Endothelial cell of umbilical vein (primary cell): Measurements from ENCODE around the gene CARMIL1. TPM values are rescaled to one million over a fixed set of nuclear protein-coding genes. Genes with fewer than 3 reads are reported as not detected.

Experiments
- BruUV-seq: library from RNA; stranded (reverse); fragments of 400-500 nt; replicated peaks from 2 replicates; lab custom pipeline; 2021; lab: Mats Ljungman, UMichigan
- CTCF ChIA-PET: fragments of 300-600, 350-600 bp; sonication (Branson Sonifier 250); formaldehyde crosslinking; loops from one replicate; lab custom pipeline; 2021; ENCODE audit warnings: antibody characterized with exemption, inconsistent platforms; lab: Charles Lee
- POLR2A ChIA-PET: fragments of 300-600, 350-600 bp; sonication (Branson Sonifier 250); formaldehyde crosslinking; loops from one replicate; lab custom pipeline; 2021; ENCODE audit warnings: antibody characterized with exemption, inconsistent platforms; lab: Charles Lee
- DNase-seq: peaks from one replicate; pipeline ENCODE4 v3.0.0-alpha.2; 2011; ENCODE audit warnings: low read depth, low spot score
- FAIRE-seq: peaks from 2 replicates; lab custom pipeline; 2011; peaks lifted over from hg19 to GRCh38; lab: Jason Lieb, UNC
- H2AFZ ChIP-seq: 2 replicates; pipeline ENCODE4 v1.6.0; 2012; ENCODE audit warnings: low read depth, low read length, control low read depth, inconsistent platforms
- H3K27ac ChIP-seq: 2 replicates; pipeline ENCODE4 v1.5.1; 2011; ENCODE audit warnings: low read depth, mild to moderate bottlenecking, control low read depth, low read length, moderate library complexity; ENCODE audit not compliant: insufficient read depth
- H3K27me3 ChIP-seq, 2 experiments: 2 replicates each; pipeline versions ENCODE4 v1.6.0 to v1.6.1; 2011; ENCODE audit warnings: low read length in 2 of 2, mixed read lengths in 1 of 2; ENCODE audit not compliant: control insufficient read depth in 2 of 2, insufficient read depth in 2 of 2
- H3K36me3 ChIP-seq, 2 experiments: 2 replicates in 1 of 2; 3 replicates in 1 of 2; pipeline ENCODE4 v1.5.1; 2011; ENCODE audit warnings: low read length in 2 of 2, mild to moderate bottlenecking in 1 of 2, moderate library complexity in 1 of 2; ENCODE audit not compliant: control insufficient read depth in 2 of 2, insufficient read depth in 2 of 2; ENCODE audit errors: extremely low read depth in 1 of 2
- H3K4me1 ChIP-seq: 3 replicates; pipeline ENCODE4 v1.5.1; 2011; ENCODE audit warnings: mild to moderate bottlenecking, low read length; ENCODE audit not compliant: control insufficient read depth, insufficient read depth; ENCODE audit errors: extremely low read depth
- H3K4me2 ChIP-seq: 2 replicates; pipeline ENCODE4 v1.6.1; 2011; ENCODE audit warnings: low read length, control low read depth, mixed read lengths; ENCODE audit not compliant: insufficient read depth
- H3K4me3 ChIP-seq, 3 experiments: fragments of 200-600 bp in 1 of 3; sonication (generic), shearing (Covaris generic) in 1 of 3; replicated peaks in 1 of 3; 2 replicates each; pipeline ENCODE4 v1.5.1; 2011 to 2016; ENCODE audit warnings: control low read depth in 3 of 3, low read length in 3 of 3, mild to moderate bottlenecking in 2 of 3, inconsistent platforms in 1 of 3, low read depth in 1 of 3, moderate library complexity in 1 of 3; ENCODE audit not compliant: insufficient read depth in 1 of 3
- H3K79me2 ChIP-seq: 2 replicates; pipeline ENCODE4 v1.6.0; 2012; ENCODE audit warnings: low read length, inconsistent platforms; ENCODE audit not compliant: control insufficient read depth, insufficient read depth
- H3K9ac ChIP-seq: replicated peaks from 2 replicates; pipeline ENCODE3; 2011; ENCODE audit warnings: low read length, control low read depth; ENCODE audit not compliant: insufficient read depth; ENCODE audit errors: extremely low read depth
- H3K9me1 ChIP-seq: replicated peaks from 3 replicates; pipeline ENCODE4 v1.6.0; 2011; ENCODE audit warnings: mild to moderate bottlenecking, low read length; ENCODE audit not compliant: control insufficient read depth, insufficient read depth; ENCODE audit errors: extremely low read depth
- H3K9me3 ChIP-seq: replicated peaks from 2 replicates; pipeline ENCODE4 v1.5.1; 2012; ENCODE audit warnings: low read length, inconsistent platforms; ENCODE audit not compliant: control insufficient read depth, insufficient read depth
- H4K20me1 ChIP-seq: replicated peaks from 2 replicates; pipeline ENCODE3; 2011; ENCODE audit warnings: mild to moderate bottlenecking, low read length; ENCODE audit not compliant: control insufficient read depth, insufficient read depth; ENCODE audit errors: extremely low read depth
- CTCF ChIP-seq, 2 donors: IDR thresholded peaks; 1 replicate in 1 of 2; 2 replicates in 1 of 2; pipeline ENCODE4 v1.5.1; 2011; ENCODE audit warnings: low read length in 2 of 2, mild to moderate bottlenecking in 2 of 2, moderate library complexity in 2 of 2, control low read depth in 1 of 2, inconsistent platforms in 1 of 2, low read depth in 1 of 2; ENCODE audit not compliant: insufficient read depth in 1 of 2; ENCODE audit errors: extremely low read depth in 1 of 2
- EZH2 ChIP-seq: IDR thresholded peaks from 2 replicates; pipeline ENCODE4 v1.6.1; 2012; ENCODE audit warnings: borderline replicate concordance, low read depth, mild to moderate bottlenecking, moderate library complexity, low read length, inconsistent platforms; ENCODE audit not compliant: severe bottlenecking
- FOS ChIP-seq: IDR thresholded peaks from 2 replicates; pipeline ENCODE4 v1.6.1; 2011; ENCODE audit warnings: mild to moderate bottlenecking, low read length, moderate library complexity, borderline replicate concordance; ENCODE audit not compliant: insufficient read depth
- GATA2 ChIP-seq: IDR thresholded peaks from 2 replicates; pipeline ENCODE4 v1.7.0; 2011; ENCODE audit warnings: low read depth, mild to moderate bottlenecking, moderate library complexity, mixed read lengths, low read length; ENCODE audit not compliant: insufficient read length, insufficient read depth
- JUN ChIP-seq: IDR thresholded peaks from 2 replicates; pipeline ENCODE4 v1.6.1; 2011; ENCODE audit warnings: borderline replicate concordance, low read depth; ENCODE audit not compliant: insufficient read length, insufficient read depth
- MAX ChIP-seq: IDR thresholded peaks from 2 replicates; pipeline ENCODE4 v1.6.1; 2011; ENCODE audit not compliant: insufficient read depth, insufficient read length
- MYC ChIP-seq: IDR thresholded peaks from one replicate; pipeline ENCODE4 v1.6.1; 2011; ENCODE audit warnings: mild to moderate bottlenecking, low read depth, low read length
- POLR2A ChIP-seq: IDR thresholded peaks from 2 replicates; pipeline ENCODE4 v1.6.1; 2012; ENCODE audit warnings: low read depth, mild to moderate bottlenecking, control low read depth, low read length
- POLR2AphosphoS5 ChIP-seq: IDR thresholded peaks from 2 replicates; pipeline ENCODE4 v1.6.1; 2012; ENCODE audit warnings: low read depth, mild to moderate bottlenecking, control low read depth, low read length, moderate library complexity; ENCODE audit not compliant: insufficient read depth
- dilution Hi-C: fragments of 300-500 bp; cut with MboI; formaldehyde crosslinking; loops from one replicate; pipeline ENCODE4 v1.15.0; 2019; ENCODE audit warnings: low sequenced_read_pairs; ENCODE audit not compliant: extremely low pct_ligation_motif_present
- intact Hi-C: fragments of 100-400 bp; cut with micrococcal nuclease; formaldehyde crosslinking; loops from one replicate; pipeline ENCODE4 v1.10.0; 2022
- polyA plus RNA-seq, 4 experiments: library from polyadenylated mRNA; depleted of rRNA in 3 of 4; stranded (reverse) in 3 of 4; unstranded in 1 of 4; fragments of >200 nt; gene quantifications; 2 replicates each; pipeline versions ENCODE4 v1.2.1 to v1.2.3, GENCODE V29; 2011 to 2012; ENCODE audit warnings: missing spikeins in 1 of 4
- total RNA-seq: library from RNA; stranded (reverse); gene quantifications from 2 replicates; pipeline ENCODE4 v1.2.3, GENCODE V29; 2021

The CARMIL1 gene
- total and polyA plus RNA-seq, 2 donors (not counting 3 experiments of a cell fraction or from before 2014, with no cell fraction given) = 1.3 to 8.7 TPM

- Histone ChIP-seq H2AFZ (no peak overlapping the region), H3K9me3 (no peaks in the 10 kb centered on the region), H4K20me1 (no peaks in the 10 kb centered on the region), H3K9me1 (no peaks in the 10 kb centered on the region), H3K27ac (no peak overlapping the region), H3K4me1 (peaks cover 11% of the 10 kb centered on the region), H3K4me2 (no peak overlapping the region), H3K27me3 (no peaks in the 10 kb centered on the region), H3K4me3 (no peak overlapping the region), H3K79me2 (no peaks in the 10 kb centered on the region), H3K36me3 (no peaks in the 10 kb centered on the region), H3K9ac (no peak overlapping the region)
- BruUV-seq = no TSS peak
- FAIRE-seq (no peak), DNase-seq (no peak)
- CTCF ChIA-PET = no interaction called here
- intact Hi-C loops = no loop called here
- dilution Hi-C loops = no loop called here
- no peak for TF ChIP-seq MAX
- no peak for TF ChIP-seq GATA2
- TF ChIP-seq MYC = no peak
- TF ChIP-seq FOS = no peak
- TF ChIP-seq POLR2A = no peak
- TF ChIP-seq JUN = no peak
- no peak for TF ChIP-seq POLR2AphosphoS5
- TF ChIP-seq CTCF (IDR thresholded peaks at IDR 0.05; ENCODE audit: extremely low read depth in 1 of 2, insufficient read depth in 1 of 2, low read depth in 1 of 2, low read length in 2 of 2) = no peak
- TF ChIP-seq EZH2 = no peak
- POLR2A ChIA-PET = no interaction called here
These were observed 30.7 kb downstream of the CARMIL1 start for GRCh38 chr6:25309886-25310285.
